ENCODE measurements around the gene BHMT2. TPM values are rescaled to one million over a fixed set of nuclear protein-coding genes. Genes with fewer than 3 reads are reported as not detected.

BHMT2 gene
- total RNA-seq, 1 experiment from 2014 or later: not detected

DNA sequence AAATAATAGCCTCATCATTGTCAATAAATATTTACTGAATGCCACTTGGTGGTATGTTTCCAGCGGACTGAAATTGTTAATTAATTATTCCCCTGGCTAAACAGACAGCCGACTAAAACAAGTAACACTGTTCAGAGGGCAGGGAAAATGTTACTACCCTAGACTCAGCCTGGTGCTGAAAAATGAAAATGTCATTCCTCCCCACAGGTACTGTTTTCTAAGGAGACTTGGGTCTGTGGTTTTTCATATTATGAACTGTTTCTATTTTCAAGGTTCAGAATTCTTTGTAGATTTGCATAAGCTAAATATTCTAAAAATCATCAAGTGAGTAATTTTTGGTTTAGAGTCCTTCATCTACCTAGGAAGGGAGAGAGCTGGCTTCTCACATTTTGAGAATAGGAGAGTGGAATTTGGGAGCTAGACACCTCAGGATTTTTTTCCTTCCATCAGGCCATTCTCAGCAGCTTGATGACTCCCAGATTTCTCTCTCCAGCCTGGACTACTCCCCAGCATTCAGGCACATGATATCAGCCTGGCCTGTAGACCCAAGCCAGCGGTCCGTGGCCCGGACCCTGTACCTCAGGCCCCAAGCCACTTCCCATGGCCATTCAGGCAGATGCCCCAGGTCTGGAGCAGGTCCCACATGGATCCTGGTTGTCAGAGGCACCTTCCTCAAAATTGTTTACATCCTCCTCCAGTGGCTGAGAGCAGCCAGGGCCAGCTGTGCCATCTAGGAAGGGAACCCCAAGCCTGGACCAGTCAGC lies 66.4 kb downstream of the BHMT2 start:
- Mint-ChIP-seq H3K9me3 (ENCODE audit: low read depth, unreplicated experiment) (peaks cover 5% of the 10 kb centered on the region), H3K27ac (ENCODE audit: unreplicated experiment) (no peak overlapping the region), H3K27me3 (ENCODE audit: unreplicated experiment) (no peaks in the 10 kb centered on the region), H3K4me1 (ENCODE audit: low read depth, unreplicated experiment) (peaks cover 18% of the 10 kb centered on the region), H3K4me3 (ENCODE audit: low read depth, unreplicated experiment) (no peak overlapping the region), H3K36me3 (ENCODE audit: insufficient read depth, unreplicated experiment) (peaks cover 5% of the 10 kb centered on the region)
- CTCF ChIA-PET: no interaction called here
- intact Hi-C loops (cut with micrococcal nuclease; ENCODE audit: unreplicated experiment): no loop called here
- BruUV-seq (replicated peaks): no TSS peak
- TF ChIP-seq, protein P1, sequence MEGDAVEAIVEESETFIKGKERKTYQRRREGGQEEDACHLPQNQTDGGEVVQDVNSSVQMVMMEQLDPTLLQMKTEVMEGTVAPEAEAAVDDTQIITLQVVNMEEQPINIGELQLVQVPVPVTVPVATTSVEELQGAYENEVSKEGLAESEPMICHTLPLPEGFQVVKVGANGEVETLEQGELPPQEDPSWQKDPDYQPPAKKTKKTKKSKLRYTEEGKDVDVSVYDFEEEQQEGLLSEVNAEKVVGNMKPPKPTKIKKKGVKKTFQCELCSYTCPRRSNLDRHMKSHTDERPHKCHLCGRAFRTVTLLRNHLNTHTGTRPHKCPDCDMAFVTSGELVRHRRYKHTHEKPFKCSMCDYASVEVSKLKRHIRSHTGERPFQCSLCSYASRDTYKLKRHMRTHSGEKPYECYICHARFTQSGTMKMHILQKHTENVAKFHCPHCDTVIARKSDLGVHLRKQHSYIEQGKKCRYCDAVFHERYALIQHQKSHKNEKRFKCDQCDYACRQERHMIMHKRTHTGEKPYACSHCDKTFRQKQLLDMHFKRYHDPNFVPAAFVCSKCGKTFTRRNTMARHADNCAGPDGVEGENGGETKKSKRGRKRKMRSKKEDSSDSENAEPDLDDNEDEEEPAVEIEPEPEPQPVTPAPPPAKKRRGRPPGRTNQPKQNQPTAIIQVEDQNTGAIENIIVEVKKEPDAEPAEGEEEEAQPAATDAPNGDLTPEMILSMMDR (IDR thresholded peaks at IDR 0.05; ENCODE audit: unreplicated experiment): no peak
- DNase-seq: no peak

DNA sequence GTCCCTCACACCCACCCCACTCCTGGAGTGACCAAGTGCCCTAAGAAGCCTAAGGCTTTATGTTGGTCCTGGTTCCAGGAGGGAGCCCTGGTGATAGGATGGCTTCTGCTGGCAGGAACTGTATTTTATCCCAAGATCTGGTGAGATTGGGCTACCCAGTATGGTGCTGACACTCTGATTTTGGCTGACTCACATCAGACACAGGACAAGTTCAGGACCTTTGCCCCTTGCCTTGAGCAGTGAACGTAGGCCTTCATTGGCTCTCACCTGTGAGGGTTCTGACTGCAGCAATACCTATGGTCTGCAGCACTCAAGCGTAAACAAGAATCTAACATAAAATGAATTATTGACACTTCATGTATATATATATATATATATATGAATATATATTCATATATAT lies 67.1 kb downstream of the BHMT2 start:
- CTCF ChIA-PET: no interaction called here
- no peaks in the 10 kb centered on the region for H3K27me3 Mint-ChIP-seq (ENCODE audit: unreplicated experiment)
- no peak overlapping the region for H3K27ac Mint-ChIP-seq (ENCODE audit: unreplicated experiment)
- intact Hi-C loops (cut with micrococcal nuclease; ENCODE audit: unreplicated experiment): no loop called here
- no TSS peak for BruUV-seq (replicated peaks)
- no peak overlapping the region for H3K4me3 Mint-ChIP-seq (ENCODE audit: low read depth, unreplicated experiment)
- peaks cover 5% of the 10 kb centered on the region for H3K36me3 Mint-ChIP-seq (ENCODE audit: insufficient read depth, unreplicated experiment)
- DNase-seq: no peak
- H3K9me3 Mint-ChIP-seq (ENCODE audit: low read depth, unreplicated experiment): peaks cover 5% of the 10 kb centered on the region
- TF ChIP-seq, protein P1 (IDR thresholded peaks at IDR 0.05; ENCODE audit: unreplicated experiment): no peak
- peaks cover 18% of the 10 kb centered on the region for H3K4me1 Mint-ChIP-seq (ENCODE audit: low read depth, unreplicated experiment)

Other genes with a start within 250 kb of the BHMT2 start
- gene ARSB, start 84.5 kb upstream of the BHMT2 start, total RNA-seq (2022): 14.1 and 21.4 TPM in 2 replicates
- 1.1 and 1.3 TPM in 2 replicates for gene DMGDH, start 93 bp upstream of the BHMT2 start, total RNA-seq (2022)
- gene BHMT, start 42.0 kb downstream of the BHMT2 start, total RNA-seq (2022): not detected in 2 replicates
- gene JMY, start 166.4 kb downstream of the BHMT2 start, total RNA-seq (2022): 12.2 and 12.5 TPM in 2 replicates

Measured in Calu3 (cell line).